Activated naive CD4-positive, alpha-beta T cell treated with anti-CD3 and anti-CD28 coated beads, Interleukin-2, amount 10 ng/mL, durations not matched to agents 7 days and 5 days (primary cell): ENCODE results near the gene SFSWAP.

Experiments used
- CTCF ChIA-PET: fragments of 350-600 bp; sonication (Branson Sonifier 250); formaldehyde crosslinking; loops from one replicate; lab custom pipeline; 2021; ENCODE audit warnings: antibody characterized with exemption; lab: Charles Lee
- DNase-seq: peaks from one replicate; pipeline ENCODE4 v3.0.0-alpha.2; 2020
- H3K27ac Mint-ChIP-seq: one replicate; pipeline ENCODE4 v1.8.0; 2021; ENCODE audit warnings: mild to moderate bottlenecking, moderate library complexity, mixed read lengths
- H3K27me3 Mint-ChIP-seq: one replicate; pipeline ENCODE4 v1.8.0; 2021; ENCODE audit warnings: mild to moderate bottlenecking, mixed read lengths
- H3K36me3 Mint-ChIP-seq: one replicate; pipeline ENCODE4 v1.8.0; 2021; ENCODE audit warnings: mixed read lengths
- H3K4me1 Mint-ChIP-seq: one replicate; pipeline ENCODE4 v1.8.0; 2021; ENCODE audit warnings: mixed read lengths
- H3K4me3 Mint-ChIP-seq: one replicate; pipeline ENCODE4 v1.8.0; 2021; ENCODE audit warnings: mild to moderate bottlenecking, moderate library complexity, mixed read lengths
- H3K9me3 Mint-ChIP-seq: one replicate; pipeline ENCODE4 v1.8.0; 2021; ENCODE audit warnings: mixed read lengths

Gene SFSWAP

DNA sequence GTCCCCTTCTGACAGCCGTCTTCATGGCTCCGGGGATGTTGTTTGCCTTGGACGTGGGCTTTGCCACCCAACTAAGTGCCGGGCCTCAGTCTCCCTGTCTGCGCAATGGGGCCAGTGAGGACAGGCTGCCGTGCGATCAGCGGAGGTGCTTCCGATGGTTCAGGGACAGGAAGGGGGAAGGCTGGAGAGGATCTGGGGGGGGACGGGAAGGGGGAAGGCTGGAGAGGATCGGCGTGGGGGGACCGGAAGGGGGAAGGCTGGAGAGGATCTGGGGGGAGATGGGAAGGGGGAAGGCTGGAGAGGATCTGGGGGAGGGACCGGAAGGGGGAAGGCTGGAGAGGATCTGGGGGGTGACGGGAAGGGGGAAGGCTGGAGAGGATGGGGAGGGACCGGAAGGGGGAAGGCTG is 120.7 kb downstream of the SFSWAP start:
- CTCF ChIA-PET: interaction anchor here (1.2 to 3.9 kb wide), 2 partner anchors 22 to 727 kb away, joined by 3 to 31 read pairs; no protein-coding TSS in a partner anchor
- no peaks in the 10 kb centered on the region for H3K9me3 Mint-ChIP-seq
- no peaks in the 10 kb centered on the region for H3K36me3 Mint-ChIP-seq
- H3K27me3 Mint-ChIP-seq: peaks cover 62% of the 10 kb centered on the region
- H3K4me3 Mint-ChIP-seq: no peak overlapping the region
- H3K27ac Mint-ChIP-seq: no peak overlapping the region
- H3K4me1 Mint-ChIP-seq: peaks cover 17% of the 10 kb centered on the region
- no peak for DNase-seq

DNA sequence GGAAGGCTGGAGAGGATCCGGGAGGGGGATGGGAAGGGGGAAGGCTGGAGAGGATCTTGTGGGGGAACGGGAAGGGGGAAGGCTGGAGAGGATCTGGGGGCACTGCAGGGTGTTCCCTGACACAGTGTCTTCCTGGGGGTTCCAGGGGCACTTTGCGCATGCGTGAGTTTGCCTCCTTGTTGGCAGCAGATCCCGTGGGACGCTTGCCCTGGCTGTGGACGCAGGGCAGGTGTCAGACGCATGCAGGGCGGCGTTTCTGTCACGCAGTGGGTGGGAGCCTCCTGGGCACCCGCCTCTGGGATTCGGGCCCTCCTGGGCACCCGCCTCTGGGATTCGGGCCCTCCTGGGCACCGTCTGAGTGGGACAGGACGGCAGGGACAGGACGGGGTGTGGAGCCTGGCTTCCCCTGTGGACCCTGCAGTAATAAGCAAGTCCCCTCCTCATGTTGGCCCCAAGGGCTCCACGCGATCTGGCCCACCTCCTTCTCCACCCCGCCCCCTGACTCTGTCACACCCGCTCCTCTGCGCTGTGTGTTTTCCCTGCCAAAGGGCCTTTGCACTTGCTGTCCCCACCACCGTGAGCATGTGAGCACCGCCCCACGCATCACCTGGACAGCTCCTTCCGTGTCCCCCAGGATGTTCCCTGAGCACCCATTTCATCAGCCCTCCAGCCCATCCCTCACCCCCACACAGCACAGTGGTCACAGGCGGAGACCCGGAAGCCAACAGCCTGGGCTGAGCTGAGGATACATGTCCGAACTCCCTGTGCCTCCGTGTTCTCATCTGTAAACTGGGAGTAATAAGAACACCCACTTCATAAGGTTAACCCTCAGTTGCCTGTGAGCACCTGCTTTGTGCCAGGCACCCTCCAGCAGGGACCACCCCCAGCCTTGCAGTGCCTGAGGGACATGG is 121.7 kb downstream of the SFSWAP start:
- CTCF ChIA-PET: no interaction called here
- Mint-ChIP-seq H3K36me3 (no peaks in the 10 kb centered on the region), H3K9me3 (no peaks in the 10 kb centered on the region), H3K27ac (no peak overlapping the region), H3K4me1 (peaks cover 15% of the 10 kb centered on the region), H3K27me3 (peaks cover 53% of the 10 kb centered on the region), H3K4me3 (no peak overlapping the region)
- DNase-seq: no peak

DNA sequence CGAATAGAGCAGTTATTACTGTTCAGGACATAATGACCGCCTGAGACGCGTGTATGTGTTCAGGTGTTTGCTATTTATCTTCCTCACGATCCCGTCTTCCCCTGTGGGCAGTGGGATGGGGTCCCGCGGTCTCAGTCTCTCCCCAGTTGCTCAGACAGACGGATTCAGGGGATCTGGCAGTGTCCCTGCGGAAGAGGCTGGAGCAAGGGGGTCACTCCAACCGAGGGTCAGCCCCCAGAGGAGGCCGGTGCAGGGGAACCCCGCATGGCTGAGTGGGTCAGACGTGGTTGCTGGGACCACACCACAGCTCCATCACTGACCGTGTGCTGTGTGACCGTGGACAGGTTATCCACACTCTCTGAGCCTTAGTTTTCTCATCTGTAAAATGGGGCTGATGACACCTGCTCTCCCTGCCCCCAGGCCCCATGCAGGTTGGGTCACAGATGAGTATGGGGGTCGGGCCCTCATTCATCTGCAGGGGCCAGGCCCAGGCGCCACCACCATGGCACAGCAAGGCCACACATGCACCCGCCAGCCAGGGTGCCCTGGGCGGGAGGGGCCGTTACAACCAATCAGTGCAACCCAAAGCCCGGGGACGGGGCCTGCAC is 122.5 kb downstream of the SFSWAP start:
- Mint-ChIP-seq H3K4me3 (no peak overlapping the region), H3K27me3 (peaks cover 50% of the 10 kb centered on the region), H3K4me1 (peaks cover 13% of the 10 kb centered on the region), H3K9me3 (no peaks in the 10 kb centered on the region), H3K27ac (no peak overlapping the region), H3K36me3 (no peaks in the 10 kb centered on the region)
- DNase-seq: no peak
- CTCF ChIA-PET: interaction anchor here (1.0 kb wide), 1 partner anchor 728 kb away, joined by 3 read pairs; no protein-coding TSS in a partner anchor

DNA sequence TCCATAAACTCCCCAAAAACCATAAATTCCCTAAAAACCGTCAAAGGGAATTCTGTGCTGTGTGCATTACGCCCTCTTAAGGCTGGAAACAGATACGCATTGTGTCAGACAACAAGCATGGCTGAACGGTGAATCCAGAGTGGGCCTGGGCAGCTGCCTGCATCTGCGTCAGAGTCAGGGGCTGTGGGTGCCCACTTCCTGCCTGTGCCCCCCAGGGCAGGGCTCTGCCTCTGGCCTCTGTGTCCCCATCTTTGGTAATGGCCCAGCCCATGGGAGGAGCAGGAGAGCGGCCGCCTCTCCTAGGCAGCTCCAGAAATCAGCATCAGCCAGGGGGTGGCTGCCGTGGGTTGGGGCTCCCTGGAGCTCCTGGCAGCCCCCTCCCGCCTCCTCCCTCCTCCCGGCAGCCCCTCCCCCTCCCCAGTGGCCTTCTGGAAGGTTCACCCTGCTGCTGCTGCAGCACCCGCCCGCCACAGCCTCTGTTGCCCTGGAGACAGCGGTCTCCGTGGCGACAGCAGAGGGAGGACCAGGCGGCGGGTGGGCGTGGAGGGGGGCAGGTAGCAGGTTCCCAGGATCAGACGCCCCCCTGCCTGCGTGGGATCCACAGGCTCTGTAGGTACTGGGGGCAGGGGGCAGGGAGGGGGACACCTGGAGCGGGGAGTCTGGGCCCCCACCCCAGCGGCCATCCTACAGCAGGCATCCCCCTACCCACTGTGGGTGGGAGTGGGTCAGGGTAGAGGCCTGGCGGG is 123.2 kb downstream of the SFSWAP start:
- Mint-ChIP-seq H3K9me3 (no peaks in the 10 kb centered on the region), H3K27ac (no peak overlapping the region), H3K27me3 (peaks cover 47% of the 10 kb centered on the region), H3K36me3 (no peaks in the 10 kb centered on the region), H3K4me1 (peaks cover 13% of the 10 kb centered on the region), H3K4me3 (no peak overlapping the region)
- no peak for DNase-seq
- CTCF ChIA-PET: interaction anchor here (1.0 kb wide), 1 partner anchor 729 kb away, joined by 3 read pairs; no protein-coding TSS in a partner anchor

DNA sequence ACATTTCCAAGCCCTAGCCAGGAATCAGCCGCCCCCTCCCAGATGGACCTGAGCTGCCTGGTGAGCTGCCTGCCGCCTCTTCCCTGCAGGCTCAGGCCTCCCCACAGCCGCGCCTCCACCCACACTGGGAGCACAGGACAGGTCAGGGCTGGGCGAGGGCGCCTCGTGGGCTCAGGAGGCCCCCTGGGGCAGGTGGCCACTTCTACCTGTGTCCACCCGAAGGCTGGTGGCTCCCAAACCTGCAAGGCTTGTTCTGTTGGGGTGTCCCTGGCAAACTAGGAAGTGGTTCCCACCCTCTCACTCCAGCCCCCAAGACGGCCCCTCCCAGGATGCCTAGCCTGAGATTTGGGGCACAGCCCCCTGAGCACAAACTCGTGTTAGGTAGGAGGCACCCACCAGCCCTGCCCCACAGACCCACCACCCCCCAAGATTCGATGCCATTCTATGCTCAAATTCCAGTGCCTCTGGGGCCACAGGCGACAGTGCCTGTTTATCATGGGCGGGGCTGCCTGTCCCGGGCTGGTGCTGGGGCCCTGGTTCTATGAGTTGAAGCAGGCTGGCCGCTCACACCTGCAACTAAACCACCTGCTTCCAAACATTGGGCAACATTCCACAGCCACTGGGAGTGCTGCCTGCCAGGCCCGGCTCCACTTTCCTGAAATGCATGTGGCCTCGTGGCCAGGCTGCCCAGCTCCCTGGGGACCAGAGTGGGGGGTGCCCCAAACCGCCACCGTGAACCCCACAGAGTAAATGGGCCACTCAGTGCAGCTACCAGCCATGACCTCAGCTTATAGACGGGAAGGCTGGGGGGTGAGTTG is 124.1 kb downstream of the SFSWAP start:
- H3K4me3 Mint-ChIP-seq: no peak overlapping the region
- H3K27me3 Mint-ChIP-seq: peaks cover 37% of the 10 kb centered on the region
- H3K9me3 Mint-ChIP-seq: no peaks in the 10 kb centered on the region
- no peak overlapping the region for H3K27ac Mint-ChIP-seq
- peaks cover 9% of the 10 kb centered on the region for H3K4me1 Mint-ChIP-seq
- CTCF ChIA-PET: interaction anchor here (0.7 kb wide), 1 partner anchor 145 kb away, joined by 4 read pairs; no protein-coding TSS in a partner anchor
- DNase-seq: no peak
- no peaks in the 10 kb centered on the region for H3K36me3 Mint-ChIP-seq

DNA sequence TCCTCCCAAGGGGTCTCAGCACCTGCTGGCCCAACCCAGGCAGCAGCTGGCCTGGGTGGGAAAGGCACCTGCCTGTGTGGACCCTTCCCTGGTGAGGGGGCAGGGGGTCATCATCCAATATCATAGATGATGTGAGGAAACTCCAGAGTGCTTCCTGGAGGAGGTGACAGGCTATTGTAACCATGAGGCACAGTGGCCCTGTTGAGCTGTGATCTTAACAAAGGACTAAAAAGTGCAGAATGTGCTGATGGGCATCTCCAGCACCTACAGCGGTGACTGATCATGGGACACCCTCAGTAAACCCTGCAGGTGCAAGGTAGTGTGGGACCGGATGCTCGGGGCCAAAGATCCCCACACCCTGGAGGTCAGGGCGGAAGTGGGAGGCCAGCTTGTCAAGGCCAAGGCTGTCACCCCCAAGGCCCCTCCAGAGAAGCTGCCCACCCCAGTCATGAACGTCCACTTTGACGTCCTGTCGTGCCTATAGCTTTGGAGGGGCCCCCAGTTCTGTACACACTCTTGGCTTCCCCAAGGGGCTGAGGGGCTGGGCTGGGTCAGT is 124.8 kb downstream of the SFSWAP start:
- H3K36me3 Mint-ChIP-seq: no peaks in the 10 kb centered on the region

DNA sequence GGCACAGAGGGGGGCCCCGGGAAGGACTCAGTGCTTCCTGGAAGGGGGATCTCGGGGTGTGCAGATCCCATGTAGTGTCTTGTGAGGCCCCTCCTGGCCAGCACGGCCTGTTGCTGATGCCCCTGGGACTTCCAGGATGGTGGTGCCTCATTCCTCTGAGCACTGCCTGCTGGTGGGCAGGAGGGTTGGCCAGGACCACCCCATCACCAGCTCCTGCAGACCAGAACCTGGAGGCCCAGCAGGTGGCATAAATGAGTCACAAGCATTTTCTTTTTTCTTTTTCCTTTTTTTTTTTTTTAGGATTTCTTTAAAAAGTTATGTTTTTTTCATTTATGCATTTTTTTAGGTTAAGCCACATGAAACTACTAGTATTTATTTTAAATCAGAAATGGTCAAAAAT is 125.3 kb downstream of the SFSWAP start:
- H3K4me1 Mint-ChIP-seq: peaks cover 3% of the 10 kb centered on the region
- no peak for DNase-seq
- H3K27ac Mint-ChIP-seq: no peak overlapping the region
- H3K36me3 Mint-ChIP-seq: no peaks in the 10 kb centered on the region
- no peaks in the 10 kb centered on the region for H3K9me3 Mint-ChIP-seq
- H3K27me3 Mint-ChIP-seq: peaks cover 26% of the 10 kb centered on the region
- CTCF ChIA-PET: interaction anchor here (0.6 kb wide), 1 partner anchor 15 kb away, joined by 3 read pairs; no protein-coding TSS in a partner anchor
- no peak overlapping the region for H3K4me3 Mint-ChIP-seq

More for the DNA sequence above, 124.8 kb downstream of the SFSWAP start:
- Mint-ChIP-seq H3K27me3 (peaks cover 31% of the 10 kb centered on the region), H3K4me3 (no peak overlapping the region), H3K27ac (no peak overlapping the region), H3K9me3 (no peaks in the 10 kb centered on the region), H3K4me1 (peaks cover 8% of the 10 kb centered on the region)
- CTCF ChIA-PET: interaction anchor here (0.6 to 0.7 kb wide), 2 partner anchors 15 to 145 kb away, joined by 3 to 4 read pairs; no protein-coding TSS in a partner anchor
- no peak for DNase-seq

DNA sequence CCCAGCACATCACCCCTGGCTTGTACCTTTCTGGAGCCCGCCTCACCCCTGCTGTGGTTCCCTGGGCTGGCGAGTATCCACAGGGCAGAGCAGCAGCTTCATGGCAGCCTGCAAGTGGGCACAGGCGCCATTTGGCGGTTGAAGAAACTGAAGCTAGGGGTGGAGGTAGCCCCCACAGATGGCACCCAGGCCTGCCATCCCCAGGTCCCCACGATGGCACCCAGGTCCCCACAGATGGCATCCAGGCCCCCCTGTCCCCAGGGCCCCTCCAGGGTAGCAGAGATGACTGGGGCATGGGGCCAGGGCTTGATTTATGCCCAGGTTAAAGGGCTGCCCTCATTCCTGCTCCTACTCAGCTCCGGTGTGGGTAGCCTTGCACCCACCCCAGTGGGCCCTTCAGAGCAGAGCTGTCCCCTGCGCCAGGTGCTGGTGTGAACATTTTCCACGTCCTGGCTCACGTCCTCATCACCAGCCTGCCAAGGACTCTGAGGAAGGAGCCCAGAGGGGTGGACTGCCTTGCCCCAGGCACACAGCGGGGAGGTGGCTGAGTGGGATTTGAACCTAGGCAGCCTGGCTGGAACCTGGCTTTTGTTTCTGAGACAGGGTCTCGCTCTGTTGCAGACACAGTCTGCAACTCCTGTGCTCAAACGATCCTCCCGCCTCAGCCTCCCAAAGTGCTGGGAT is 126.0 kb downstream of the SFSWAP start:
- CTCF ChIA-PET: no interaction called here
- Mint-ChIP-seq H3K9me3 (no peaks in the 10 kb centered on the region), H3K4me1 (peaks cover 3% of the 10 kb centered on the region), H3K36me3 (no peaks in the 10 kb centered on the region), H3K4me3 (no peak overlapping the region), H3K27ac (no peak overlapping the region), H3K27me3 (peaks cover 20% of the 10 kb centered on the region)
- no peak for DNase-seq

DNA sequence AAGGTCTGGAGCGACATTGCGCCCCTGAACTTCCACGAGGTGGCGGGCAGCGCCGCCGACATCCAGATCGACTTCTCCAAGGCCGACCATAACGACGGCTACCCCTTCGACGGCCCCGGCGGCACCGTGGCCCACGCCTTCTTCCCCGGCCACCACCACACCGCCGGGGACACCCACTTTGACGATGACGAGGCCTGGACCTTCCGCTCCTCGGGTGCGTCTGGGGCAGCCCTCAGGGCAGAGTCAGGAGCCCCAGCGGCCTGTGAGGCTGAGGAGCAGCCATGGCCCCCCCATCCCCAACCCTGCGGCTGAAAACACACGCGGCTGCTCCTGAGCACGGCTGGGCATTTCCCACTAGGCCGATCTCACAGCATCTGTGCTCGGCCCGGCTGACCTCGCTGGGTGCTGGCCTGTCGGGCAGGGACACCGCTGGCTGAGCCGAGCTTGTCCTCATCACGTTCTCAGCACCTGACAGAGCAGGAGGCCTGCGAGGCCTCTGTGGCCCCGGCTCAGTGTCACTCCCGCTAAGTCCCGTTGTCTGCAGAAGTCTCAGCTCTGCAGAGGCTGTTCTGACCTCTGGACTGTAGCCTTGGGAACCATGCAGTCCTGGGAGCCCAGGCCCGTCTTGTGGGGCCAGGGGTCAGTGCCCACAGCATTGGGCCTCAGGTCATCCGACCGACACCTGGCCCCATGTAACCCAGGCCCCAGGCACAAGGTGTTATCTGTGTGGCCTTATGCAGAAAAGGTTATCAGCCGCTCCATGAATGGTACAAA is 129.9 kb downstream of the SFSWAP start:
- Mint-ChIP-seq H3K27ac (no peak overlapping the region), H3K4me3 (no peak overlapping the region), H3K4me1 (no peaks in the 10 kb centered on the region), H3K27me3 (no peaks in the 10 kb centered on the region), H3K9me3 (no peaks in the 10 kb centered on the region), H3K36me3 (no peaks in the 10 kb centered on the region)
- no peak for DNase-seq
- CTCF ChIA-PET: no interaction called here

DNA sequence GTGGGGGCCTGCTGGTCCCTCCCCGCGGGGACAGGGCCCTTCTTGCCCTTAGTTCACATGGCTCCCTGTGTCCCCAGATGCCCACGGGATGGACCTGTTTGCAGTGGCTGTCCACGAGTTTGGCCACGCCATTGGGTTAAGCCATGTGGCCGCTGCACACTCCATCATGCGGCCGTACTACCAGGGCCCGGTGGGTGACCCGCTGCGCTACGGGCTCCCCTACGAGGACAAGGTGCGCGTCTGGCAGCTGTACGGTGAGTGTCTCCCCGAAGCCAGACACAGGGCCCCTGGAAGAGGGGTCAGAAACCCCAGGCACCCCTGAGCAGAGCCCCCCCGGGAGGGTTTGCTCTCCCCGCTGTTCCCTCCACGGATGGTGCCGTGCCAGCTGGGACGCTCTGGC is 130.7 kb downstream of the SFSWAP start:
- CTCF ChIA-PET: no interaction called here
- Mint-ChIP-seq H3K4me3 (no peak overlapping the region), H3K27ac (no peak overlapping the region), H3K27me3 (no peaks in the 10 kb centered on the region), H3K36me3 (no peaks in the 10 kb centered on the region), H3K4me1 (no peaks in the 10 kb centered on the region), H3K9me3 (no peaks in the 10 kb centered on the region)
- no peak for DNase-seq

DNA sequence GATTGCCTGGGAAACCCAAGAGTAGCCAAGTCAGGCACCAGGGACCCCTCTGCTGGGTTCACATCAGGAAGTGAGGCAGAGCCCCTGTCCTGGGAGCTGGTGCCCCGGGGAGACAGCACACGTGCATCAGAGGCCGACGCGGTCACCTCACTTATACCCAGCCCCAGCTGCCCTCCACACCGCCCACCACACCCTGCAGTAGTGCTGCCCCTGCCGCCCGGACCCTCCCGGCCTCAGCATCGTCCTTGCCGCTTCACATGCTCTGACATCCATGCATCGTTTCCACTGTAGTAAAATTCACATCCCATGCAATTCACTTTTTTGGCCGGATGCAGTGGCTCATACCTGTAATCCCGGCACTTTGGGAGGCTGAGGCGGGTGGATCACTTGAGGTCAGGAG is 131.3 kb downstream of the SFSWAP start:
- Mint-ChIP-seq H3K4me3 (no peak overlapping the region), H3K27ac (no peak overlapping the region), H3K27me3 (no peaks in the 10 kb centered on the region), H3K9me3 (no peaks in the 10 kb centered on the region), H3K4me1 (no peaks in the 10 kb centered on the region), H3K36me3 (no peaks in the 10 kb centered on the region)
- CTCF ChIA-PET: no interaction called here
- DNase-seq: no peak

DNA sequence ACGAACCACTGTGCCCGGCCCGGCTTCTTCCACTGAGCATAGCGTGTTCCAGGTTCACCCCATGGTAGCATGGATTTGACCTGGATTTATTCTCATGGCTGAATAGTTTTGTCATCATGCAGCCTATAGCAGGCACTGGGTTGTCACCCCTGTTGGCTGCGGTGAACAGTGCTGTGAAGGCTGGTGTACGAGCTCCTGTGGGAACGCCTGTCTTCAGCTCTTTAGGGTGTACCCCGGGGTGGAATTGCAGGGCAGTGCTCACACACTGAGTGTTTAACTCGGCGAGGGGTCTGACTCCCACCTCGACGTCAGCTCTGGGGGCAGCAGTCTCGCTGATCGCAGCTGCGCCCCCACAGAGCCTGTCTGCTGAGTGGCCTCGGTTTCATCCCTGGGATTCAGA is 132.6 kb downstream of the SFSWAP start:
- Mint-ChIP-seq H3K27me3 (no peaks in the 10 kb centered on the region), H3K27ac (no peak overlapping the region), H3K9me3 (no peaks in the 10 kb centered on the region), H3K4me1 (no peaks in the 10 kb centered on the region), H3K36me3 (no peaks in the 10 kb centered on the region), H3K4me3 (no peak overlapping the region)
- DNase-seq: no peak
- CTCF ChIA-PET: no interaction called here
